ENCODE results near the gene DNMT3A. TPM values are rescaled to one million over a fixed set of nuclear protein-coding genes. Genes with fewer than 3 reads are reported as not detected.

The DNMT3A gene
- total RNA-seq, 8 experiments from 2014 or later = 3.9 to 42.0 (median 29.9) TPM

GRCh38 chr2:25303633-25304236 lies 38.0 kb downstream of the DNMT3A start:
- peak in 2 of 8 experiments; percentile 52 to 57 for ATAC-seq (replicated peaks in 6 of 8)
- H3K4me3 ChIP-seq = no peak overlapping the region
- in situ Hi-C loops (cut with MboI; ENCODE audit: low pct_unique_long_range_greater_than_20kb in 2 of 9, low sequenced_read_pairs in 9 of 9, unreplicated experiment in 9 of 9) = no loop called here
- 41 to 89% (median 72%) methylated on average over 3 to 10 of the region's 21 CpGs; no CpG with 5 or more reads in 3 of the 10 experiments for WGBS, 10 experiments
- H3K4me1 ChIP-seq (replicated peaks in 1 of 2) = peaks cover 9 to 31% of the 10 kb centered on the region in 2 donors
- no peak overlapping the region for H3K27ac ChIP-seq

DNA sequence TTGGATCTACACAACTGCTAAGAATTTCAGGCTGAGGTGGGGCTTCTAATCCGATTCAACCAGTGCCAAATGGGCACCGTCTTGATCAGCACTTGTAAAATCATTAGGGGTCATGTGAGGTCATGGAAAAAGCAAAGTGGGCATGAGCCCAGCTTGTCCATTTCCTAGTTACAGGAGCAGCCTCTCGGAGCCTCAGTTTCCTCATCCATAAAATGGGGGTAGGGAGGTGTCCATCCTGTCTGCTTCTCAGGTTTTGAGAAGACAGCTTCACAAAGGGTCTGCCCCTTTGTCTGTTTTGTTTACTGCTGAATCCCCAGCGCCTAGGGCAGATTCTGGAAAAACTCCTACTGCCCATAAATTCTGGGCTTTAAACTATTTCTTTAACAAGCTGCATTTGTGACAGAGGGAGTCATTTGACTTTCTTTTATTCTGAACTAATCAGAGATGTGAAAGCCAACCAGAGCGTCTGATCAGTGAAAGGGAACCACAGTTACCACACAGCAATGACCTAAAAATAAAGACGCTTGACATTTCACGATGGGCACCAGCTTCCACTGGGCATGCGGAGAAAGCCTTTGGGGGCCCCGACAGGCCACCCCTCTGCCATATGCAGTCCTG lies 38.9 kb downstream of the DNMT3A start:
- peak in 1 of 8 experiments; percentile 1 for ATAC-seq (replicated peaks in 6 of 8)
- in situ Hi-C loops (cut with MboI; ENCODE audit: low pct_unique_long_range_greater_than_20kb in 2 of 9, low sequenced_read_pairs in 9 of 9, unreplicated experiment in 9 of 9) = no loop called here
- peaks cover 9 to 31% of the 10 kb centered on the region in 2 donors for H3K4me1 ChIP-seq (replicated peaks in 1 of 2)
- no peak overlapping the region for H3K4me3 ChIP-seq
- 0 to 88% (median 78%) methylated on average over 1 to 6 of the region's 9 CpGs; no CpG with 5 or more reads in 2 of the 10 experiments for WGBS, 10 experiments
- H3K27ac ChIP-seq = no peak overlapping the region

- 0 to 100% (median 80%) methylated on average over 1 to 6 of the region's 8 CpGs; no CpG with 5 or more reads in 1 of the 10 experiments for WGBS, 10 experiments
- H3K4me3 ChIP-seq = no peak overlapping the region
These were observed 40.0 kb downstream of the DNMT3A start for GRCh38 chr2:25301453-25302352.

GRCh38 chr2:25300001-25300400 lies 41.7 kb downstream of the DNMT3A start:
- Histone ChIP-seq H3K4me3 (no peak overlapping the region), H3K4me1 (replicated peaks in 1 of 2) (peaks cover 5 to 14% of the 10 kb centered on the region in 2 donors), H3K27ac (no peak overlapping the region)
- in situ Hi-C loops (cut with MboI; ENCODE audit: low pct_unique_long_range_greater_than_20kb in 2 of 9, low sequenced_read_pairs in 9 of 9, unreplicated experiment in 9 of 9) = no loop called here
- 70 to 100% (median 95%) methylated on average over 1 to 4 of the region's 12 CpGs; no CpG with 5 or more reads in 6 of the 10 experiments for WGBS, 10 experiments
- ATAC-seq (replicated peaks in 6 of 8) = no peak

More at GRCh38 chr2:25301453-25302352, 40.0 kb downstream of the DNMT3A start:
- ATAC-seq (replicated peaks in 6 of 8) = peak in 2 of 8 experiments; percentile 62 to 75
- Histone ChIP-seq H3K27ac (no peak overlapping the region), H3K4me1 (replicated peaks in 1 of 2) (peaks cover 9 to 27% of the 10 kb centered on the region in 2 donors)
- in situ Hi-C loops (cut with MboI; ENCODE audit: low pct_unique_long_range_greater_than_20kb in 2 of 9, low sequenced_read_pairs in 9 of 9, unreplicated experiment in 9 of 9) = no loop called here

GRCh38 chr2:25298776-25299431 lies 42.8 kb downstream of the DNMT3A start:
- Histone ChIP-seq H3K27ac (no peak overlapping the region), H3K4me1 (replicated peaks in 1 of 2) (peaks cover 15 to 22% of the 10 kb centered on the region in 2 donors), H3K4me3 (no peak overlapping the region)
- in situ Hi-C loops (cut with MboI; ENCODE audit: low pct_unique_long_range_greater_than_20kb in 2 of 9, low sequenced_read_pairs in 9 of 9, unreplicated experiment in 9 of 9) = no loop called here
- 79 to 88% methylated on average over 1 to 3 of the region's 7 CpGs; no CpG with 5 or more reads in 8 of the 10 experiments for WGBS, 10 experiments
- no peak for ATAC-seq (replicated peaks in 6 of 8)

- in situ Hi-C loops (cut with MboI; ENCODE audit: low pct_unique_long_range_greater_than_20kb in 2 of 9, low sequenced_read_pairs in 9 of 9, unreplicated experiment in 9 of 9) = no loop called here
- 58 to 100% (median 86%) methylated on average over 1 to 5 of the region's 7 CpGs; no CpG with 5 or more reads in 3 of the 10 experiments for WGBS, 10 experiments
- no peak for ATAC-seq (replicated peaks in 6 of 8)
- H3K4me3 ChIP-seq = no peak overlapping the region
- H3K27ac ChIP-seq = no peak overlapping the region
- peaks cover 14 to 15% of the 10 kb centered on the region in 2 donors for H3K4me1 ChIP-seq (replicated peaks in 1 of 2)
These were observed 44.0 kb downstream of the DNMT3A start for GRCh38 chr2:25297738-25298137.

DNA sequence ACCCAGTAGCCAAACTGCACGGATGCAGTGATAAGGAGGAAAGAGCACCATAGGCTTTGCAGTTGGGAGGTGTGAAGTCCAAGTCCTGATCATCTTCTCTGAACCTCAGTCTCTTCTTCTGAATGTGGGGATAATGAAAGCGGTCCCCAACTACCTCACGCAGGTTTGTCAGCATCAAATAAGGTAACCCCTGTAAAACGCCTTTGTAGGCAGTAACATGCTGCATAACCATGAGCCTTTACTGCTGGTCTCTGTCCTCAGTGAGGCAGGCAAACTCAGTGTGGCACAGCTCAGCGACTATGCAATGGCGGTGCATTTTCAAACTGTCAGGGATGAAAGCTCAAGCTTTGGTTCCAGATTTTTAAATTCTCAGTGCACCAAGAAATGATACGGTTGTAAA lies 46.1 kb downstream of the DNMT3A start:
- 83 to 100% (median 100%) methylated on average over 1 to 7 of the region's 7 CpGs; no CpG with 5 or more reads in 1 of the 10 experiments for WGBS, 10 experiments
- Histone ChIP-seq H3K4me1 (replicated peaks in 1 of 2) (peaks cover 14 to 15% of the 10 kb centered on the region in 2 donors), H3K4me3 (no peak overlapping the region), H3K27ac (no peak overlapping the region)
- no peak for ATAC-seq (replicated peaks in 6 of 8)
- in situ Hi-C loops (cut with MboI; ENCODE audit: low pct_unique_long_range_greater_than_20kb in 2 of 9, low sequenced_read_pairs in 9 of 9, unreplicated experiment in 9 of 9) = no loop called here

GRCh38 chr2:25294573-25295462 lies 46.9 kb downstream of the DNMT3A start:
- peak overlapping the region; percentile 74 to 77 for H3K27ac ChIP-seq
- WGBS, 10 experiments = 40 to 96% (median 61%) methylated on average over 1 to 5 of the region's 16 CpGs; no CpG with 5 or more reads in 1 of the 10 experiments
- ATAC-seq (replicated peaks in 6 of 8) = peak; percentile 83 to 93 (median 88)

GRCh38 chr2:25293958-25294562 lies 47.7 kb downstream of the DNMT3A start:
- H3K4me1 ChIP-seq (replicated peaks in 1 of 2) = peaks cover 14 to 15% of the 10 kb centered on the region in 2 donors
- in situ Hi-C loops (cut with MboI; ENCODE audit: low pct_unique_long_range_greater_than_20kb in 2 of 9, low sequenced_read_pairs in 9 of 9, unreplicated experiment in 9 of 9) = no loop called here
- H3K4me3 ChIP-seq = no peak overlapping the region
- ATAC-seq (replicated peaks in 6 of 8) = peak in 3 of 8 experiments; percentile 31 to 33 (median 32)
- 65 to 100% (median 96%) methylated on average over 1 to 7 of the region's 13 CpGs; no CpG with 5 or more reads in 1 of the 10 experiments for WGBS, 10 experiments
- peak overlapping the region; percentile 74 to 77 for H3K27ac ChIP-seq

More at GRCh38 chr2:25294573-25295462, 46.9 kb downstream of the DNMT3A start:
- Histone ChIP-seq H3K4me3 (no peak overlapping the region), H3K4me1 (replicated peaks in 1 of 2) (peaks cover 14 to 15% of the 10 kb centered on the region in 2 donors)
- in situ Hi-C loops (cut with MboI; ENCODE audit: low pct_unique_long_range_greater_than_20kb in 2 of 9, low sequenced_read_pairs in 9 of 9, unreplicated experiment in 9 of 9) = no loop called here

DNA sequence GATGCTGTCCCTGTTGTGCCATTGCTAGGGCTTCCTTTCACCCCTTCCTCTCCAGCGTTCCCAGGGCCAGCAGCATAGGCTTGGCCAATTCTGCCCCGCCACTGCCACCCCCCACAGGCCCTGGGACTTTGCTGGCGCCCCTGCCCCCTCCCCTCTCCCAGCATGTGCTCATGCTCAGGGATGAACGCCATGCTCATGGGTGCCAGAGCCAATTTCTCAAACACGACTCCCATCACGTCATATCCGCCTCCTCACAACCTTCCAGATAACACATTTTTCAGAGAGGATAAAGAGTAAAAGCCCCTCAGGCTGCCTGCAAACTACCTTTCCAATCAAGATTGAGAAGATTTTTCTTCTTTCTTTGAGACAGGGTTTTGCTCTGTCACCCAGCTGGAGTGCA lies 48.6 kb downstream of the DNMT3A start:
- no peak for ATAC-seq (replicated peaks in 6 of 8)
- in situ Hi-C loops (cut with MboI; ENCODE audit: low pct_unique_long_range_greater_than_20kb in 2 of 9, low sequenced_read_pairs in 9 of 9, unreplicated experiment in 9 of 9) = no loop called here
- H3K4me3 ChIP-seq = no peak overlapping the region
- 100% methylated on average over 1 of the region's 7 CpGs; no CpG with 5 or more reads in 7 of the 10 experiments for WGBS, 10 experiments
- H3K27ac ChIP-seq = no peak overlapping the region
- peaks cover 14 to 15% of the 10 kb centered on the region in 2 donors for H3K4me1 ChIP-seq (replicated peaks in 1 of 2)

GRCh38 chr2:25292408-25292807 lies 49.3 kb downstream of the DNMT3A start:
- peaks cover 14 to 15% of the 10 kb centered on the region in 2 donors for H3K4me1 ChIP-seq (replicated peaks in 1 of 2)
- no peak for ATAC-seq (replicated peaks in 6 of 8)
- WGBS, 10 experiments = 80 to 100% (median 98%) methylated on average over 2 to 4 of the region's 4 CpGs; no CpG with 5 or more reads in 4 of the 10 experiments
- in situ Hi-C loops (cut with MboI; ENCODE audit: low pct_unique_long_range_greater_than_20kb in 2 of 9, low sequenced_read_pairs in 9 of 9, unreplicated experiment in 9 of 9) = no loop called here
- no peak overlapping the region for H3K27ac ChIP-seq
- no peak overlapping the region for H3K4me3 ChIP-seq

All from motor neuron (in vitro differentiated cells).